ENCODE data around the gene TNFRSF1A.

GRCh38 chr12:6386491-6386890, 44.6 kb upstream of the TNFRSF1A start:
- TF ChIP-seq BHLHE40 (IDR thresholded peaks at IDR 0.05; ENCODE audit: borderline replicate concordance) (no peak), FOXA1 (IDR thresholded peaks at IDR 0.05) (no peak), LEF1 (IDR thresholded peaks at IDR 0.05; ENCODE audit: borderline replicate concordance) (no peak), SUZ12 (IDR thresholded peaks at IDR 0.05) (no peak), L3MBTL2 (conservative IDR thresholded peaks at IDR 0.05) (no peak), PKNOX1 (IDR thresholded peaks at IDR 0.05) (no peak), FOXM1 (IDR thresholded peaks at IDR 0.05; ENCODE audit: borderline replicate concordance) (no peak), ZNF384 (IDR thresholded peaks at IDR 0.05) (no peak), FOXK2 (IDR thresholded peaks at IDR 0.05) (no peak)
